Fibroblast of peridontal ligament (primary cell): ENCODE measurements around the gene AUTS2.

Experiments
- DNase-seq: peaks from one replicate; pipeline ENCODE4 v3.0.0-alpha.2; 2010; ENCODE audit errors: extremely low read depth

Gene AUTS2

GRCh38 chr7:70681469-70682350 is 1083.4 kb downstream of the AUTS2 start:
- DNase-seq: peak; percentile 24

GRCh38 chr7:70684173-70684572 is 1085.9 kb downstream of the AUTS2 start:
- DNase-seq: no peak

- peak; percentile 23 for DNase-seq
Observed at GRCh38 chr7:70693321-70693685, 1095.0 kb downstream of the AUTS2 start.

DNA sequence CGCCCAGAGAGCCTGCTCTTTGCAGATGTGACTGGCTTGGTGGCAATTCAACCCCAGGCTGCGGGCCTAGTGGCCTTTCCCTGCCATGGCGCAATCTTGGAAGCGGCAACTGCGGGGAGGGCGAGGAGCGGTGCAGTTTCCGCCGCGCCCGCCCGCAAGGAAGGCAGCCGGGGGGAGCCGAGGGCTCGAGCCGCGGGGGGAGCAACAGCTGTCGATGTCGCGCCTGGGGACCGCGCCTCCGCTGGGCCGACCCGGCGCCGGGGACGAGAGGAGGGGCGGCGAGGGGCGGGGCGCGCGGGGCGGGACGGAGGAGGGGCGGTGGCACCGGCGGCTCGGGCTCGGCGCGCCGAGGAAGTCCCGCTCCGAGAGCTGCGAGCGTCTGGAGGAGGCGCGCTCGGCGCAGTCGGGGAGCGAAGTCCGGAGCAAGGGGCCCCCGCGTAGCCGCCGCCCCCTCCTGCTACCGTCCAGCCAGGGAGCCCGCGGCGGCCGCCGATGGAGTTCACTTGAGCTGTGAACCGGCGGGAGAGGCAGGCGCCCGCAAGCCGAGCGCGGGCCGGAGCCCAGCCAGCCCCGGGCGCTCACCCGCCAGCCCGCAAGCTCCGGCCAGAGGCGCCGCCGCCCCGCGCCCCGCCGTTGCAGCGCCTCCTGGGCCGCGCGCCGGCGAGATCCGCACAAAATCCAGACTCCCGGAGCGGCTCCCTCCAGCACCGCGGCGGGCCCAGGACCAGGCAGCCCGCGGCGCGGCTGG is 1095.6 kb downstream of the AUTS2 start:
- peak; percentile 33 for DNase-seq

GRCh38 chr7:70694434-70694970 is 1096.2 kb downstream of the AUTS2 start:
- peak; percentile 24 for DNase-seq

- no peak for DNase-seq
Observed at GRCh38 chr7:70694971-70695794, 1096.9 kb downstream of the AUTS2 start.

DNA sequence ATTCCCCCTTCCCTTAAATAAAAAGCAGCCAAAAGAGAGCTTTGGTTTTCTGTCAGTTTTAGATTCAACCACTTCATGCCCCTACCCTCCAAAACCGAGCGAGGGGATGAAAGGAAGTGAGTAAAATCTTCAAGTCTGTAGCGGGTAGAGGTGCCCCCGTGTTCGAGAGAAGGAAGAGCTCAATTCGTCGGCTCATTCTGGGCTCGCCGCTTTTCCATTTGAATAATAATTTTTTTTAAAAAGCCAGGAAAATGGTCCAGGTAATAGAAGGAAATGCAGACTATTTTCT is 1097.5 kb downstream of the AUTS2 start:
- peak; percentile 38 for DNase-seq

DNA sequence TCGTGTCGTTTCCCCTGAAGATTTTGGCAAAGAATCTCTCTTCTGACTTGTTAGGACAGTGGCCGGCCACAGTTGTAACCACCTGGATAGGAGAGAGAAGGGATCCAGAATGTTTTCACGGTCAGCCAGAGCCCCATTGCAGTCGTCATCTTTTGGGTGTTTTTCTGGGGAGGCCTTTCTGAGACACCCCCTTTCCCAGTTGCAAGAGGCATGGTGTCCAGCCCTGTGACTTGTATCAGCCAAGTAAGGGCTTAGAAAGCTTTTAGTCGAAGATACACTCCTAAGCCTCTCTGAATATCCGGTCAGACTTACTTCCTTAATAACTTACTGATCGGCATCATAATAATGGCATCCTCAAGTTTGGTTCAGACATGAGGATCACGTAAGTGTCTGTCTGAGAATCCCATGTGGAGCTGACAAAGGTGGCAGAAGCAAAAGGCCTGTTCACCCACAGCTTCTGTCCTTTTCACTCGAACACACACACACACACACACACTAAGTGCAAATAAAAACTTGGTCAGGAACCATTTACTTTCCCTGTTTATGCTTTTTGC is 1098.0 kb downstream of the AUTS2 start:
- peak; percentile 47 for DNase-seq

- DNase-seq: peak; percentile 82
Observed at GRCh38 chr7:70698219-70698832, 1100.1 kb downstream of the AUTS2 start.

DNA sequence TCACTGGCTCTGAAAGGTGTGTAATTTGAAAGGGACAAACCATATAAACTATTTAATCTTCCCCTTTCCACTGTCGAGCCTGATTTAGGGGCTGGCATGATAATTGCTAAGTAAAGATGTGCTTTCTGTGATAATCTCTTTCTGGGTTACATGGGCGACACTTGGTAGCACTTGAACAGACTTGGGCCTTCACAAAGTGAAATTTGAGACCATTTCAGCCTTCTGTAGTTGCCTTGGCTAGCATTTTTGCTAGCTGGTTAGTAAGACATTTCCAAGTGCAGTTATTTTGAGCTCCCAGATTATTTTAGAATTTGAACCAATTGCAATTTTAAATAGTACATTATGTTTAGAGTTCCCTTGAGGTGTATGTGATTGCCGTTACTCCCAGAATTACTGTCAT is 1101.0 kb downstream of the AUTS2 start:
- no peak for DNase-seq

GRCh38 chr7:70700055-70700940 is 1102.0 kb downstream of the AUTS2 start:
- DNase-seq: no peak

DNA sequence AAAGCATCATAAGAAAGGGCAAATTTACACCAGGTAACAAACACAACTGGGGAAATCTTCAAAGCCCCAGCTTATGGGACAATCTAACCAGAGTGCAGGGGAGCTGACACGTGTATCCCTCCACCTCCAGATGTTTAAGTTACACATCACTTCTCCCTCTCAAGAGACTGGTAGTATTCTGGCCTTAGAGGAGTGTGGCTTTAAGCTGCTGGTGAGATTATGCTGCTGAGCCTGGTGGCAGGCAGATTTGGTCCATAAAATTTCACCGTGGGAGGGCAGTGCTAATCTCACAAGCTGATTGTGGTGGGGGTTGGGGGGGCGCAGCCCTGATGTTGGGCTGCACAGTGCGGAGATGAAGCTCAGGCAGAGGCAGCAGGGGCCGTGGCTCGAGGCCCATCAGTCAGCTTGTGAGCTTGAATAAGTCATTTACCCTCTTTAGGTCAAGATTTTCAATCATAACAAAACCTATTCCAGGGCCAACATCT is 1102.7 kb downstream of the AUTS2 start:
- DNase-seq: no peak

DNA sequence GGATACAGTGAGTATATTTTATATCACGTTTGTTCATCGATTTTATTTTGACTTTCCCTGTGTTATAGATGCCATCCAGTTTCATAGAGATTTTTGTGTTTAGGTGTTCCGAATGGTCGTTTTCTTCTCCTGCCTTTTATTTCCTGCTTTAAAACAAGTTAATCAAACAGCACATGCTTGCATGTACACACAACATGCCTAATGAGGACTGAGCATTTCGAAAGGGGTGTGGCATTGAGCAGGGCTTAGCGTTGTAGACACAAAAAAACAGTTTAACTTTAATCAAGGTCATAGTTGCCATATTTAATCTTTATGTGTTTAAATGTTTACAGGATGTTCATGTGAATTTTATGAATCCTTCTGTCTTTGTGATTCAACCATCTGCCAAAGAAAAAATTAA is 1103.2 kb downstream of the AUTS2 start:
- DNase-seq: no peak

- no peak for DNase-seq
Observed at GRCh38 chr7:70701991-70702390, 1103.7 kb downstream of the AUTS2 start.

DNA sequence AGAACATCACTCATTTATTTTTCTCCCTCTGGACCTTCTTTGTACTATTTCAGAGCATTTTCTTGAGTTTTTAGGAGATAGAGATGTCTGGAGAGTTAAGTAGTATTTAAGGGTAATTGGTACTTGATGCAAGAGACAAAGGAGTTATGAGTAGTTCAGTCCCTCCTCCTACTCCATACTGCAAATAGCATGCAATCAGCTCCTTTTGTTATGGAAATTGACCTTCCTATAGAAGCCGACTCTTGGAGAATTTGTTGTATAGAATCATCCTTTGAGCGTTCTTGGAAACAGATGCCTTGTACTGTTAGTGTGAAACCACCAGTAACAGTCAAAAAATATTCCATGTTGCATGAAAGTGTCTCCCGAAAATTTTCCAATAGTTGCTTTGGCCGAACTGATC is 1105.5 kb downstream of the AUTS2 start:
- no peak for DNase-seq

GRCh38 chr7:70704831-70705346 is 1106.6 kb downstream of the AUTS2 start:
- DNase-seq: no peak

GRCh38 chr7:70706204-70706603 is 1107.9 kb downstream of the AUTS2 start:
- no peak for DNase-seq

GRCh38 chr7:70706698-70707097 is 1108.4 kb downstream of the AUTS2 start:
- no peak for DNase-seq

DNA sequence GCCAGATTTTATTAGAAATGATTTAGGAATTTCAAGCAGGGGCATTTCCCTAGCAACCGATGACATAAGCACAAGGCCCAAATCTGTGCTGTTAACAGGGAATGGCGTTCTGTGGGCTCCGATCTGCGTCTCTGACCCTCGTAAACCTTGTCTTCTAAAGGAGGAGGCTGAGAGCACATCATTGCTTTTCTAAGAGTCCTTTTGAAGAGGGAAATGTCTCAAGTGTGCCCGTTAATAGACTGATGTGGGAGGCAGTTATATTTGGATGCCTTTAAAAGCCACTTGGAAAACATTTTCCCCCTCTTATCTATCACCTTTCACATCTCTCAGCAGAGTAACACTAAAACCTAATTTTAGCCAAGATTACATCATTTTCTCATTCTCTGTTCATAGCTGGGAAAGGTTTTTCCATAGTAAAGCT is 1109.6 kb downstream of the AUTS2 start:
- no peak for DNase-seq

GRCh38 chr7:70710011-70710480 is 1111.8 kb downstream of the AUTS2 start:
- peak; percentile 27 for DNase-seq
